ENCODE measurements around the gene IDUA. TPM values are rescaled to one million over a fixed set of nuclear protein-coding genes. Genes with fewer than 3 reads are reported as not detected.

The IDUA gene
- polyA plus RNA-seq, 1 experiment = 13.2 TPM

DNA sequence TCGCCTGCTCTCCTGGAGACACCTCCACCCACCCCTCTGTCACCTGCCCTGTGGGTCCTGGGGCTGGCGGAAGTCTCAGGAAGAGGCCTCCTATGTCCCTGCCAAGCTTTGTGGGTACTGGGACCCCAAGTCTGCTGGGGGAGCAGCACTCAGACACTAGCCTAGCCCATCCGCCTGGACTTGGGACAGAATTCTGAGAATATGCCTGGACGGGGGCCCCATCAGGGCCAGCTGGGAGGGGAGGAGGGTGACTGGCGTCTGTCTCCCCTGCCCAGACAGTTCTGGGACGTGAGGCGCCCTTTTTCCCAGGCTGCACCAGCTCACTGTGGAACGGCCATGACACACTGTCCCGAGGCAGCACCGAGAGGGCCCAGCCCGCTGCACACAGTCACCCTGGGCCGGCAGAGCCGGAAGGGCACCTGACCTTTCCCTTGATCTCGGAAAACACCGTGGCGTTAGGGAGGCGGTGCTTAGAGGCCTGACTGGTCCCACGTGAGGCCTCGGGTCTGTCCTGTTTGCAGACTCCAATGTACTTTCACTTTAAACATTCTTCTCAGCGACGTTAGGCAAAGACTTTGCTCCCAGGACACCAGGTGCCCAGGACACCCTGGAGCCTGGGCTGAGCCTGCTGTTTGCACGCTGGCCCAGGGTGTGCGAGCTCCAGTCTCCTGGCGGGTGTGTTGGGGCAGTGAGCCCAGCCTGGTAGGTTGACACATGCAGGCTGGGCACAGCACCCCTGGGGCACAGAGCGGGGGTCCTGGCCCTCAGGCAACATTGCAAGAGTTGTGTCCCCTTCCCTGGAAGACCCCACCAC is 5.7 kb downstream of the IDUA start:
- TF ChIP-seq, protein P1, sequence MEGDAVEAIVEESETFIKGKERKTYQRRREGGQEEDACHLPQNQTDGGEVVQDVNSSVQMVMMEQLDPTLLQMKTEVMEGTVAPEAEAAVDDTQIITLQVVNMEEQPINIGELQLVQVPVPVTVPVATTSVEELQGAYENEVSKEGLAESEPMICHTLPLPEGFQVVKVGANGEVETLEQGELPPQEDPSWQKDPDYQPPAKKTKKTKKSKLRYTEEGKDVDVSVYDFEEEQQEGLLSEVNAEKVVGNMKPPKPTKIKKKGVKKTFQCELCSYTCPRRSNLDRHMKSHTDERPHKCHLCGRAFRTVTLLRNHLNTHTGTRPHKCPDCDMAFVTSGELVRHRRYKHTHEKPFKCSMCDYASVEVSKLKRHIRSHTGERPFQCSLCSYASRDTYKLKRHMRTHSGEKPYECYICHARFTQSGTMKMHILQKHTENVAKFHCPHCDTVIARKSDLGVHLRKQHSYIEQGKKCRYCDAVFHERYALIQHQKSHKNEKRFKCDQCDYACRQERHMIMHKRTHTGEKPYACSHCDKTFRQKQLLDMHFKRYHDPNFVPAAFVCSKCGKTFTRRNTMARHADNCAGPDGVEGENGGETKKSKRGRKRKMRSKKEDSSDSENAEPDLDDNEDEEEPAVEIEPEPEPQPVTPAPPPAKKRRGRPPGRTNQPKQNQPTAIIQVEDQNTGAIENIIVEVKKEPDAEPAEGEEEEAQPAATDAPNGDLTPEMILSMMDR (IDR thresholded peaks at IDR 0.05; ENCODE audit: insufficient read depth, low read depth, low read length) = no peak
- CTCF ChIA-PET = interaction anchor here (0.6 kb wide), 1 partner anchor 78 kb away, joined by 3 read pairs; no protein-coding TSS in a partner anchor
- H3K27me3 ChIP-seq (ENCODE audit: control insufficient read depth, insufficient read depth, low read length) = peaks cover 10% of the 10 kb centered on the region; the same call in 1 of the 2 replicates
- DNase-seq (ENCODE audit: low read depth) = no peak
- POLR2A ChIA-PET = no interaction called here
- H3K4me3 ChIP-seq (ENCODE audit: low read depth, low read length) = no peak overlapping the region
- H3K36me3 ChIP-seq (ENCODE audit: control insufficient read depth, insufficient read depth, low read length) = peaks cover 4% of the 10 kb centered on the region

DNA sequence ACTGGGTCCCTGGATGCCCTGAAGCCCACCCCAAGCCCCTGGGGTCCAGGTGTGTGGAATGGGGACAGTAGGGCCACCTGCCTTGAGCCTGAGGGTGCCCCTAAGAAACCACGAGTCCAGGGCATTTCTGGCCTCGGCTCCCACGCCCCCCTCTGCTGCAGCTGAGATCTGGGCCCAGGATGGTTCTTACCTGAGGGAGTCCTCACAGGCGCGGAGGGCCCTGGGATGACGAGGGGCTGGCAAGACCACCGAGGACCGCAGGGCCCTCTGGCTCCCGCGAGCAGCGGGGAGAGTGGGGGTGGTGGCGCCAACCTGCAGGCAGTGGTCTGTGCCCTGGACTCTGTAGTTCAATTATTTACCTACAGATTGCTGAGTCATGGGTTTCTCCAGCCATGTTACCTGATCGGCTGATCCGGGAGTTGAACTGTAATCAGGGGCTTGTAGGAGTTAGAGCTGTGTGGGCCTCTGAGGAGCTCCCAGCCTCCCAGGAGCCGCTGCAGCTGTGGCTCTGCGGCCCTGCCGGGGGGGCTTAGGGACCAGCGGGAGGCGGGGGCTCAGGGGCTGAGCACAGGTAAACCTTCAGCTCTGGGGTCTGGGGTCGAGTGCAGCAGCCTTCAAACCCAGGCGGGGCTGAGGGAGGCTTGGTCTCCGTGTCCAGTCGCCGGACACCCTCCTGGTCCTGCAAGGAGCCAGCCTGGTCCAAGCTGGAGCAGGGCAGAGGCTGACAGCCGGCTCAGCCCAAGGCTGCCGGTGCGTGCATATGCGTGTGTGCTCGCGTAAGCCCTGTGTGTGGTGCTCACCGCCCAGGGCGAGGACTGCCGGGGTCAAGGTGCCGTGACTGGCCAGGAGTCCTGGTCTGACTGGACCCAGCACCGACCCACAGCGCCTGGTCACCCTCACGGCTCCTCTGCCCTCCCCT is 6.5 kb downstream of the IDUA start, which contains the start of gene SLC26A1:
SLC26A1 (minus strand) TSS at position 294 of the 919 bp plus-strand sequence. CDS start 1,701 bp downstream, outside the sequence.
- no peak for DNase-seq (ENCODE audit: low read depth)
- ChIA-PET POLR2A (no interaction called here), CTCF (interaction anchor here (0.6 kb wide), 1 partner anchor 309 kb away, joined by 3 read pairs; no protein-coding TSS in a partner anchor)
- TF ChIP-seq, protein P1 (IDR thresholded peaks at IDR 0.05; ENCODE audit: insufficient read depth, low read depth, low read length) = no peak
- Histone ChIP-seq H3K27me3 (ENCODE audit: control insufficient read depth, insufficient read depth, low read length) (peaks cover 17% of the 10 kb centered on the region), H3K4me3 (ENCODE audit: low read depth, low read length) (no peak within 1 kb of the TSS), H3K36me3 (ENCODE audit: control insufficient read depth, insufficient read depth, low read length) (peaks cover 4% of the 10 kb centered on the region)

DNA sequence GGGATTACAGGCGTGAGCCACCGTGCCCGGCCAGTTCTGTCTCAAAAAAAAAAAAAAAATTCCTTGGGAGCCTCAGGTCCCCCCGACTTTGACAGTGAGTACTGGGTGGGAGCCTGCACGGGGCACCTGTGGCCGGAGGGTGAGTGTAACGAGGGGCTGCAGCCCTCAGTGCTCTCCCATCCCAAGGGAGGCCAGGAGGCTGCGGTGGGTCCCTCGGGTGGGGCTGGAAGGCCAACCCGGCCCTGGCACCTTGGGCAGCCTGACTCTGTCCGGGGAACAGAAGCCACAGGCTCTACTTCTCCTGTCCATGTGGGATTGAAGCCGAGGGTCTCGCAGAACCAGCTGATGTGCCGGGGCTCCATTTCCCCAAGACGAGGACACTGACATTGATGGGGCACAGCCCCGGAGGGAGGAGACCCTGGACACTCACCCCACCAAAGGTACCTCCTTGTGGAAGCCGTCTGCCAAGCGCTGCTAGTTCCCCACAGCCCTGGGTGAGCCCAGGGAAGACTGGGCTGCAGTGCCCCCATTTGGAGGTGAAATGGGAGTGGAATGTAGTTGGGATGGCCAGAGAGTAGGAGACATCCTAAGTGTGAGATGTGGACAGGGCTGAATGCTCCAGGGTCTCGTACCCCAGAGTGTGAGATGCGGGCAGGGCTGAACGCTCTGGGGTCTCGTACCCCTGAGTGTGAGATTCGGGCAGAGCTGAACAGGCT is 8.6 kb downstream of the IDUA start:
- DNase-seq (ENCODE audit: low read depth) = no peak
- Histone ChIP-seq H3K36me3 (ENCODE audit: control insufficient read depth, insufficient read depth, low read length) (peaks cover 4% of the 10 kb centered on the region), H3K4me3 (ENCODE audit: low read depth, low read length) (no peak overlapping the region), H3K27me3 (ENCODE audit: control insufficient read depth, insufficient read depth, low read length) (peaks cover 22% of the 10 kb centered on the region)
- TF ChIP-seq, protein P1 (IDR thresholded peaks at IDR 0.05; ENCODE audit: insufficient read depth, low read depth, low read length) = no peak
- ChIA-PET POLR2A (no interaction called here), CTCF (interaction anchor here (0.5 kb wide), 1 partner anchor 1111 kb away, joined by 3 read pairs; no protein-coding TSS in a partner anchor)

- DNase-seq (ENCODE audit: low read depth) = no peak
- H3K36me3 ChIP-seq (ENCODE audit: control insufficient read depth, insufficient read depth, low read length) = peaks cover 3% of the 10 kb centered on the region; the same call in 1 of the 2 replicates
- TF ChIP-seq, protein P1 (IDR thresholded peaks at IDR 0.05; ENCODE audit: insufficient read depth, low read depth, low read length) = no peak
- peaks cover 24% of the 10 kb centered on the region for H3K27me3 ChIP-seq (ENCODE audit: control insufficient read depth, insufficient read depth, low read length)
- ChIA-PET CTCF (interaction anchor here (1.0 kb wide), 1 partner anchor 12 kb away, joined by 3 read pairs; no protein-coding TSS in a partner anchor), POLR2A (no interaction called here)
- no peak overlapping the region for H3K4me3 ChIP-seq (ENCODE audit: low read depth, low read length)
These were observed 9.5 kb downstream of the IDUA start for GRCh38 chr4:996030-996996.
